BLaER1 (cell line): ENCODE measurements around the gene FKBP4.

Experiments used
- H3K27ac ChIP-seq: shearing (Covaris generic); formaldehyde crosslinking; 2 replicates; pipeline ENCODE4 v1.8.1; 2022
- H3K27me3 ChIP-seq: shearing (Covaris generic); formaldehyde crosslinking; 2 replicates; pipeline ENCODE4 v1.8.1; 2022
- H3K36me3 ChIP-seq: shearing (Covaris generic); formaldehyde crosslinking; 2 replicates; pipeline ENCODE4 v1.8.1; 2022
- H3K4me1 ChIP-seq: shearing (Covaris generic); formaldehyde crosslinking; 2 replicates; pipeline ENCODE4 v1.8.1; 2022
- H3K4me2 ChIP-seq: shearing (Covaris generic); formaldehyde crosslinking; 2 replicates; pipeline ENCODE4 v1.8.1; 2022
- H3K4me3 ChIP-seq: shearing (Covaris generic); formaldehyde crosslinking; 2 replicates; pipeline ENCODE4 v1.8.1; 2022
- H3K9ac ChIP-seq: shearing (Covaris generic); formaldehyde crosslinking; 2 replicates; pipeline ENCODE4 v1.8.1; 2022
- H3K9me3 ChIP-seq: shearing (Covaris generic); formaldehyde crosslinking; 2 replicates; pipeline ENCODE4 v1.8.1; 2022
- H4K20me1 ChIP-seq: shearing (Covaris generic); formaldehyde crosslinking; 2 replicates; pipeline ENCODE4 v1.8.1; 2022
- Cebpa-rat ChIP-seq: shearing (Covaris generic); IDR thresholded peaks from 2 replicates; pipeline ENCODE4 v1.8.1; 2022

Gene FKBP4, protein sequence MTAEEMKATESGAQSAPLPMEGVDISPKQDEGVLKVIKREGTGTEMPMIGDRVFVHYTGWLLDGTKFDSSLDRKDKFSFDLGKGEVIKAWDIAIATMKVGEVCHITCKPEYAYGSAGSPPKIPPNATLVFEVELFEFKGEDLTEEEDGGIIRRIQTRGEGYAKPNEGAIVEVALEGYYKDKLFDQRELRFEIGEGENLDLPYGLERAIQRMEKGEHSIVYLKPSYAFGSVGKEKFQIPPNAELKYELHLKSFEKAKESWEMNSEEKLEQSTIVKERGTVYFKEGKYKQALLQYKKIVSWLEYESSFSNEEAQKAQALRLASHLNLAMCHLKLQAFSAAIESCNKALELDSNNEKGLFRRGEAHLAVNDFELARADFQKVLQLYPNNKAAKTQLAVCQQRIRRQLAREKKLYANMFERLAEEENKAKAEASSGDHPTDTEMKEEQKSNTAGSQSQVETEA

DNA sequence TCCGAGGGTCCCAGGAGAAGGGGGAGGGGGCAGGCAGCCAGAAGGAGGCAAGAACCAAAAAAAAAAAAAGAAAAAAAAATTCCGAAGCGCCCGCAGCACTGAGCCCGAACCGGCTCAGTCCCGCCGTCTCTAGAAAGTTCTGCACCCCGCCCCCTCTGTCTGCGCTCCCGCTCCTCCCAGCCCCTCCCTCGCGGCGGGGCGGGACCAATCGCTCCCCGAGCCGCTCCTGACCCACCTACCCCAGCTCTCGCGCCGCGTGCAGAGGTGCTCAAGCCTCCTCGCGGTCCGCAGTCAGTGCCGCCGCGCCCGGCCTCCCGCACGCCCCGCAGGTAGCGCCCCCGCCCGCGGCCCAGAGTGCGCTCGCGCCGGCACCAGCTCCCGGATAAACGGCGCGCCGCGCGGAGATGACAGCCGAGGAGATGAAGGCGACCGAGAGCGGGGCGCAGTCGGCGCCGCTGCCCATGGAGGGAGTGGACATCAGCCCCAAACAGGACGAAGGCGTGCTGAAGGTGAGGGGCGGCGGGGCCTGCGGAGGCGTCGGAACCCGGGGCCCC is at the start of gene FKBP4:
TSS of gene FKBP4 (plus strand) at position 235 of the 554 bp plus-strand sequence. CDS start at position 405, 170 bp downstream.
- Histone ChIP-seq H3K4me3 (peak within 1 kb of the TSS; percentile 87), H4K20me1 (peaks cover 42% of the 10 kb centered on the region), H3K4me1 (peaks cover 29% of the 10 kb centered on the region), H3K27me3 (peaks cover 24% of the 10 kb centered on the region), H3K27ac (peak within 1 kb of the TSS; percentile 83), H3K36me3 (peaks cover 31% of the 10 kb centered on the region), H3K4me2 (peak within 1 kb of the TSS; percentile 98), H3K9me3 (no peaks in the 10 kb centered on the region), H3K9ac (peak within 1 kb of the TSS; percentile 85)
- no peak for TF ChIP-seq Cebpa-rat

DNA sequence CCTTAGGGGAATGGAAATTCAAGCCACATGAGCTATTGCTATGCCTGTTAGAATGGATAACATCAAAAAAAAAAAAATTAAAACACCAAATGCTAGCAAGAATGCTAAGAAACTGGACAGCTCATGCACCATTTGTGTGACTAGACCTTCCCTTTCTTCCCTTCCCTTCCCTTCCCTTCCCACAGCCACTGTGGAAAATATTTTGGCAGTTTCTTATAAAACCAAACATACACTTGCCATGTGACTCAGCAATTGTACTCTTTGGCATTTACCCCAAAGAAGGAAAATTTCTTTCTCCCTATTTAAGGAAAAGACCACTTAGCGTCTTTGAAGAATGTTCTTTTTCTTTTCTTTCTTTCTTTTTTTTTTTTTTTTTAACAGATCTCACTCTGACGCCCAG is 49.1 kb upstream of the FKBP4 start:
- Histone ChIP-seq H4K20me1 (peaks cover 7% of the 10 kb centered on the region), H3K9me3 (peaks cover 10% of the 10 kb centered on the region), H3K27me3 (peaks cover 22% of the 10 kb centered on the region), H3K9ac (no peak overlapping the region), H3K4me1 (peaks cover 53% of the 10 kb centered on the region), H3K36me3 (no peaks in the 10 kb centered on the region), H3K27ac (no peak overlapping the region), H3K4me2 (0 out of 2 replicates have a peak overlapping the region, but pooled peaks have one; percentile 22), H3K4me3 (no peak overlapping the region)
- TF ChIP-seq Cebpa-rat = no peak

DNA sequence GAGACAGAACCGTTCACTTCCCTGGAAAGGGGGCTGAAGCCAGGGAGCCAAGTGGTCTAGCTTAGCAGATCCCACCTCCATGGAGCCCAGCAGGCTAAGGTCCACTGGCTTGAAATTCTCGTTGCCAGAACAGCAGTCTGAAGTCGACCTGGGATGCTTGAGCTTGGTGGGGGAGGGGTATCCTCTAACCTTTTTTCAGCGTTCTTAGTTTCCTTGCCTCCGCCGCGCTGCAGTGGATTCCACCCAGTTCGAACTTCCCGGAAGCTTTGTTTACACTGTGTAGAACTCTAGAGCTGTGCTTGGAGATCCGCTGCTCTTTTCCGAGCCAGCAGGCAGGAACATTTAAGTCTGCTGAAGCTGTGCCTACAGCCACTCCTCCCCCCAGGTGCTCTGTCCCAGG is 45.2 kb upstream of the FKBP4 start:
- no peak overlapping the region for H3K27ac ChIP-seq
- peaks cover 34% of the 10 kb centered on the region for H3K27me3 ChIP-seq
- no peak overlapping the region for H3K4me2 ChIP-seq
- H3K4me3 ChIP-seq = no peak overlapping the region
- TF ChIP-seq Cebpa-rat = no peak
- H3K9ac ChIP-seq = no peak overlapping the region
- H4K20me1 ChIP-seq = peaks cover 19% of the 10 kb centered on the region; the same call in 1 of the 2 replicates
- no peaks in the 10 kb centered on the region for H3K36me3 ChIP-seq
- H3K4me1 ChIP-seq = peaks cover 14% of the 10 kb centered on the region
- peaks cover 10% of the 10 kb centered on the region for H3K9me3 ChIP-seq

DNA sequence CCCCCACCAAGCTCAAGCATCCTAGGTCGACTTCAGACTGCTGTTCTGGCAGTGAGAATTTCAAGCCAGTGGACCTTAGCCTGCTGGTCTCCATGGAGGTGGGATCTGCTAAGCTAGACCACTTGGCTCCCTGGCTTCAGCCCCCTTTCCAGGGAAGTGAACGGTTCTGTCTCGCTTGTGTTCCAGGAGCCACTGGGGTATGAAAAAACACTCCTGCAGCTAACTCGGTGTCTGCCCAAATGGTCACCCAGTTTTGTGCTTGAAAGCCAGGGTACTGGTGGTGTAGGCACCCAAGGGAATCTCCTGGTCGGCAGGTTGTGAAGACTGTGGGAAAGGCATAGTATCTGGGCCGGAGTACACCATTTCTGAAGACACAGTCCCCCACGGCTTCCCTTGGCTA is 44.6 kb upstream of the FKBP4 start:
- TF ChIP-seq Cebpa-rat = no peak
- Histone ChIP-seq H3K4me1 (peaks cover 8% of the 10 kb centered on the region), H3K4me2 (no peak overlapping the region), H3K27me3 (peaks cover 34% of the 10 kb centered on the region), H3K27ac (no peak overlapping the region), H3K9me3 (peaks cover 10% of the 10 kb centered on the region), H3K9ac (no peak overlapping the region), H3K36me3 (no peaks in the 10 kb centered on the region), H4K20me1 (peaks cover 21% of the 10 kb centered on the region; the same call in 1 of the 2 replicates), H3K4me3 (no peak overlapping the region)

DNA sequence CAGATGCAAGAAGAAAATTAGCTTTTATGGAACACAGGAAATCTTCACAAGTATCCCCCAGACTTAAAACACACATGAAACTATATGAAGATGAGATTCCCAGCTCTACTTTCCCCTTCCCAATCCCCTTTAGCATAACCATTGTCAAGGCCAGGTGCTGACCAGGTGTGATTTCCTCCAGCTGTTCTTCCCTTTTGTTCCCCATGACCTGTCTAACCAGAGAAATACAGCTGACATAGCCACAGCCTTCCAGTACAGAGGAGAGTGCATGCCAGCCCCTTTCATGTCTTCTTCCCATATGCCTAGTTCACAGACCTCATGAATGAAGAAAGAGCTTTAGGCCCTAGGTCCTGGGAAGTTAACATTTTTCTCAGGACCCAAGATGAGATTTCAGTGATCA is 43.5 kb upstream of the FKBP4 start:
- Histone ChIP-seq H3K27me3 (peaks cover 34% of the 10 kb centered on the region), H3K4me2 (no peak overlapping the region), H3K9me3 (peaks cover 2% of the 10 kb centered on the region), H3K4me3 (no peak overlapping the region), H3K27ac (no peak overlapping the region), H3K9ac (no peak overlapping the region), H4K20me1 (peaks cover 21% of the 10 kb centered on the region; the same call in 1 of the 2 replicates), H3K36me3 (no peaks in the 10 kb centered on the region), H3K4me1 (no peaks in the 10 kb centered on the region)
- TF ChIP-seq Cebpa-rat = no peak

DNA sequence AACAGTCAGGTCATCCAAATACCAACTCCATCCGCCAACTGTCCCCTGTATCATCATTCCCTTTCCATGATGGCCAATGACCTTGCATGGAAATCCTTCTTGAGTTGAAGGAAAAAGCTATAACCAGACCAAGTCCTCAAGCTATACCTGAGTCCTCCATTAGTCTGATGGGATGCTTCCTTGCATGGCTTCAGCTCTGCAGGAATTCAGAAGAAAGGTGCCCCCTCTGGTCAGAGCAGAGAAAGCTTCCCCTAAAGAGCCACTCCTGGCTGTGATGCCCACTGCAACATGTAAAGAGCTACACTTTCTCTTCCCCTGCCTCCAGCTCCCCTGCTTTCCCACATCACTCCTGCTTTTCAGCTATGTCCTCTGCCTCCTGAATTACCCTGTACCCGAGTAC is 43.1 kb upstream of the FKBP4 start:
- H3K27me3 ChIP-seq = peaks cover 34% of the 10 kb centered on the region
- TF ChIP-seq Cebpa-rat = no peak
- H3K4me2 ChIP-seq = no peak overlapping the region
- no peaks in the 10 kb centered on the region; the same call in 1 of the 2 replicates for H3K9me3 ChIP-seq
- peaks cover 21% of the 10 kb centered on the region; the same call in 1 of the 2 replicates for H4K20me1 ChIP-seq
- no peak overlapping the region for H3K27ac ChIP-seq
- no peaks in the 10 kb centered on the region for H3K4me1 ChIP-seq
- H3K9ac ChIP-seq = no peak overlapping the region
- no peaks in the 10 kb centered on the region for H3K36me3 ChIP-seq
- no peak overlapping the region for H3K4me3 ChIP-seq

DNA sequence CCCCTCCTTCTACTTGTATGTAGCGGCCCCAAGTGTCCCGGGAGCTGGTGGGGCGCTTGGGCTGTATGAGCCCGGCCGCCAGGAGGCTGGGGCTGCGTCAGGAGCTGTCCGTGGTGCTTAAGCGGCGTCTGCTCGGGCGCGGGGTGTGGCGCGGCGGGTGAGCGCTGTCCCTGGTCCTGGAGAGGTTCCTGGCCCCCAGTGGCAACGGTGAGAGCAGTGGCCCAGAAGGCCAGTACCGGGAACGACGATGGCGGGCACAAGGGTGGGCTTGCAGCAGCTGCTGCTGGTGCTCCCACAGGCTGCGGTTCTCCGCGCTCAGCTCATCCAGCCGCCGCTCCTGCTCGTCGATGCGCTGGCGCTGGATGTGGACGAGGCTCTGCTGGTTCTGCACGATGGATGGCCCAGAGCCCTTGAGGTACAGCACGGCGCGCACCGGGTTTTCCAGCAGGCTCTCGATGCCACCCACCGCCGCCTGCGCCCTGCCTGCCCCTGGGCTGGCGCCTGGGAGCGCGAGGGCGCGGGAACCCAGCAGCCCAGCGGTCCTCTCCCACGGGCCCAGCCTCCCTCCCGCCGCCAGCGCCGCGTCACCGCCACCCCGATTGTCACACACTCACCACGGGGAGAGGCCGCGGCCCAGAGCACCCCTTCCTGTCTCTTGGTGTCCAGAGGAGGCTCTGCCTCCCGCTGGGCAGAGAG is 41.9 kb upstream of the FKBP4 start:
- Histone ChIP-seq H3K9ac (no peak overlapping the region), H3K4me2 (no peak overlapping the region), H3K27me3 (peaks cover 34% of the 10 kb centered on the region), H3K27ac (no peak overlapping the region), H4K20me1 (peaks cover 21% of the 10 kb centered on the region; the same call in 1 of the 2 replicates), H3K9me3 (no peaks in the 10 kb centered on the region; the same call in 1 of the 2 replicates), H3K4me1 (no peaks in the 10 kb centered on the region), H3K4me3 (no peak overlapping the region), H3K36me3 (no peaks in the 10 kb centered on the region)
- TF ChIP-seq Cebpa-rat = no peak

DNA sequence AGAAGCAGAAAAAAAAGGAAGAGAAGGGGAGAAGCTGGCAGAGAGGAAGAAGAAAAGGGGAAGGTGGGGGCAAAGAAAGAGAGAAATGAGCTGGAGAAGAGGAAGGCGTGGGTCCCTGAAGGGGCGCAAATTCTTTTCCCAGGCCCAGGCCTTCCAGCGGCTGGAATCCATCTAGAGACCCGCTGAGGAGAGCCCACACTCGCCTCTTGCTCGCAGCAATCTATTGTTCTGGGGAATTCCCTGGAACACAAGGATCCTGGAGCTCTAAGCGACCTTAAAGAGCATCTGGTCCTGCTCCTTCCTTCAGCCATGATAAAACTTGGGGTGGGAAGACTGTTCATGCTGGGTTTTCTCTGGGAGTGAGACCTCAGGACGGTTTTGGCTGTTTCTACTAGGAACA is 41.2 kb upstream of the FKBP4 start:
- Histone ChIP-seq H4K20me1 (peaks cover 21% of the 10 kb centered on the region; the same call in 1 of the 2 replicates), H3K27me3 (peaks cover 34% of the 10 kb centered on the region), H3K27ac (no peak overlapping the region), H3K4me3 (no peak overlapping the region), H3K36me3 (no peaks in the 10 kb centered on the region), H3K9me3 (no peaks in the 10 kb centered on the region; the same call in 1 of the 2 replicates), H3K4me2 (no peak overlapping the region), H3K9ac (no peak overlapping the region), H3K4me1 (no peaks in the 10 kb centered on the region)
- no peak for TF ChIP-seq Cebpa-rat

DNA sequence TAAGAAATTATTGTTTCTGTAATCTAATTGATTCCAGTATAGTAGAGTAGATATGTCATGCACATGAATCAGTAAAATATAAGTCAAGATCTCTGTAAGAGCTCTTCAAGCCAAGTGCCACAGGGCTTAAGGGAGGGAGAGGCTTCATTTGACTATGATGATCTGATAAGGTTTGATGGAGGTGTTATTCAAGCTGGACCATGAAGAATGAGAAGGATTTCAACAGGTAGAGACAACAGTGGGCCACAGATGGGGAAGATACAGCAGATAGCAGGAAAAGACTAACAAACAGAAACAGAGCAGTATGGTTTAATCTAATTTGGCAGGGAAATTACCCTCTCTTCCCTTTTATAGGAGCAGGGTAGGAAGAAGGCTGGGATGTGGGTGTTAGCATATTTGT is 40.6 kb upstream of the FKBP4 start:
- H4K20me1 ChIP-seq = peaks cover 21% of the 10 kb centered on the region; the same call in 1 of the 2 replicates
- H3K27me3 ChIP-seq = peaks cover 31% of the 10 kb centered on the region
- no peak overlapping the region for H3K4me3 ChIP-seq
- no peaks in the 10 kb centered on the region for H3K4me1 ChIP-seq
- H3K4me2 ChIP-seq = no peak overlapping the region
- H3K9ac ChIP-seq = no peak overlapping the region
- no peaks in the 10 kb centered on the region; the same call in 1 of the 2 replicates for H3K9me3 ChIP-seq
- no peak overlapping the region for H3K27ac ChIP-seq
- TF ChIP-seq Cebpa-rat = no peak
- no peaks in the 10 kb centered on the region for H3K36me3 ChIP-seq
